ENCODE measurements around the gene HNRNPDL.
"Not testable (repeated sequence)": the region's sequence is repeated elsewhere in the genome, so short reads cannot be mapped to it uniquely, and the experiment has no call there.

HNRNPDL gene

GRCh38 chr4:82430193-82430963, at the start of gene HNRNPDL, which contains the start of gene ENOPH1:
Gene HNRNPDL (minus strand): TSS chr4:82430462. CDS start chr4:82429690, 772 bp downstream.
Gene ENOPH1 (plus strand): TSS chr4:82430590. CDS start chr4:82430830, 240 bp downstream.
- DNase-seq = peak; percentile 98

GRCh38 chr4:82479562-82479961, 49.3 kb upstream of the HNRNPDL start:
- no peak for DNase-seq

GRCh38 chr4:82477469-82477868, 47.2 kb upstream of the HNRNPDL start:
- not testable (repeated sequence) for DNase-seq

GRCh38 chr4:82475931-82476330, 45.7 kb upstream of the HNRNPDL start:
- DNase-seq = not testable (repeated sequence)

GRCh38 chr4:82473621-82474164, 43.4 kb upstream of the HNRNPDL start:
- DNase-seq = no peak

GRCh38 chr4:82473080-82473479, 42.8 kb upstream of the HNRNPDL start:
- DNase-seq = not testable (repeated sequence)

- DNase-seq = no peak
Observed at GRCh38 chr4:82469791-82470345, 39.6 kb upstream of the HNRNPDL start.

- no peak for DNase-seq
Observed at GRCh38 chr4:82467471-82467870, 37.2 kb upstream of the HNRNPDL start.

GRCh38 chr4:82463221-82463620, 33.0 kb upstream of the HNRNPDL start:
- no peak for DNase-seq

GRCh38 chr4:82462415-82462831, 32.2 kb upstream of the HNRNPDL start:
- DNase-seq = peak; percentile 88

GRCh38 chr4:82461710-82462109, 31.4 kb upstream of the HNRNPDL start:
- DNase-seq = no peak

- DNase-seq = no peak
Observed at GRCh38 chr4:82458729-82459128, 28.5 kb upstream of the HNRNPDL start.

- DNase-seq = no peak
Observed at GRCh38 chr4:82457266-82457665, 27.0 kb upstream of the HNRNPDL start.

GRCh38 chr4:82452026-82452425, 21.8 kb upstream of the HNRNPDL start:
- no peak for DNase-seq

- no peak for DNase-seq
Observed at GRCh38 chr4:82450966-82451755, 20.9 kb upstream of the HNRNPDL start.

- DNase-seq = no peak
Observed at GRCh38 chr4:82447886-82448285, 17.6 kb upstream of the HNRNPDL start.

- no peak for DNase-seq
Observed at GRCh38 chr4:82439088-82439487, 8.8 kb upstream of the HNRNPDL start.

GRCh38 chr4:82437285-82438005, 7.2 kb upstream of the HNRNPDL start:
- DNase-seq = no peak

GRCh38 chr4:82436780-82437179, 6.5 kb upstream of the HNRNPDL start:
- no peak for DNase-seq

GRCh38 chr4:82436130-82436529, 5.9 kb upstream of the HNRNPDL start:
- DNase-seq = no peak

GRCh38 chr4:82434949-82435348, 4.7 kb upstream of the HNRNPDL start:
- no peak for DNase-seq

- DNase-seq = peak; percentile 30
Observed at GRCh38 chr4:82433791-82434190, 3.5 kb upstream of the HNRNPDL start.

GRCh38 chr4:82432596-82432995, 2.3 kb upstream of the HNRNPDL start:
- DNase-seq = no peak

Data from activated CD4-positive, alpha-beta T cell treated with anti-CD3 and anti-CD28 coated beads, Interleukin-2, amount 50 U/mL, for 16 hours (primary cell).